ENCODE data around the gene ASTN2.

ASTN2 gene

DNA sequence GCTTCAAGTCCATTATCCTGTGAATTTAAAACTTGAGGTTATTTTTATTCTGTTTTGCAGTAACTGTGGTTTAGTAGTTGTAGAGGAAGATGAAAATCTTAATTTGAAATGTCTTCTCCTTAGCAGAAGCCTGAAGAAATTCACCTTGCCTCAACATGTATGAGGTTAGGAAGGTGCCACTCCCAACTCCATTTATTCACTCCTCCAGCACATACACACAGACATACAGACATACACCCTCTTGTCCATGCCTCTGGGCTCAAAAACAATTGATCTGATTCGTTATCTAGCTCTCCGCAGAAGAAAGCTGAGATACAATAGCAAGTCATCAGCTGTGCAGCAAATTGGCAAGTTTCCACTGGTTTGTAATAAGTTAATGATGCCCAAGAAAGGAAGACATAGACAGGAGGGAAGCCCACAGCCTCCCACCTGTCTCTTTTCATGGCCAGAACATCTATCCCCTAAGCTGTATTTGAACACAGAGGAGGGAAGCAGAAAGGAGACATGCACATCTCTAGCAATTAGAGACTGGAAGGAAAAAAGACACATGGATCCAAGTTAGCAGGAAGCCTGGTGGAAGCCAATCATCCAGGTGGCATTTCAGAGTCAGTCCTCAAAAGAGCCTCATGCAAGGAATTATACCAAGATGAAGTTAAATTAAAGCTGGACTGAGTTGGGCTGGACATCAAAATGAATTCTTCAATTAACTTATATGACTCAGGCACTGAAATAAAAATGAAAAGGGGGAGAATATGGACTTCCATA is 257.9 kb downstream of the ASTN2 start:
- DNase-seq: no peak

DNA sequence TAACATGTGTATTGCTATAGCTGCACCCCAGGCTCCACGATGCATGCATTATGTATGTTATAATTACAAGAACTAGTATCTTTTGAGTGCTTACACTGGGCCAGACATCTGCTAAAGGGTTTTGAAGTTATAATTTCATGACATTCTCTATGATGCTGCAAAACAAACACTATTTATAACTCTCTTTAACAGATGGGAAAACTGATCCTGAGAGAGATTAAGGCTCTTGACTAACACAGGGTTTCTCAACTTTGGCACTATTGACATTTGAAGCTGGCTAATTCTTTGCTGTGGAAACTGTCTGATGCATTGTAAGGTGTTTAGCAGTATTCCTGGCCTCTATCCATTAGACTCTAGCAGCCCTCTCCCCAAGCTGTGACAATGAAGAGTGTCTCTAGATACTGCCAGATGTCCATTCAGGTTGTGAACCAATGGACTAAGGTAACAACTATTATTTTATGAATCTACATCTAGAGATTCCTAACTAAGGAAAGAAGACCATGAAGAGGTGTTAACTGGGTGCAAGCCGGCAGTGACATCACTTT is 258.6 kb downstream of the ASTN2 start:
- no peak for DNase-seq

- DNase-seq: no peak
Measured at GRCh38 chr9:117153021-117153420, 261.8 kb downstream of the ASTN2 start.

DNA sequence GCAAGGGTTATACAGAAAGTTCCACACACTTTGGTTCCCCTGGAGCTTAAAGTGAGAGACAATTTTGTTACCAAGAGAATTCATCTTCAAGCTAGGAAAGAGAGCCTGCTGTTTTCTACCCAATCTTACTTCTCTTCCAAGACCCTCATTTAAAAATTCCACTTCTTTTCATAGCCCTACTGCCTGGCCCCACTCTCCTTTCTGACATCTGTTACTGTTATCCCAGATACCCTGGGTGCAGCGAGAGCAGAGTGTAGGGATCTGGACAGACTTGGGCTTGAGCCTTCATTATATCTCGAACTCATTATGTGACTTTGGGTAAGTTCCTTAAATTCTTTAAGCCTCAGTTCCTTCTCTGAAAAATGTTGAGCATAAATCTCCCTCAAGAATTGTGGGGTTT is 263.1 kb downstream of the ASTN2 start:
- DNase-seq: no peak

DNA sequence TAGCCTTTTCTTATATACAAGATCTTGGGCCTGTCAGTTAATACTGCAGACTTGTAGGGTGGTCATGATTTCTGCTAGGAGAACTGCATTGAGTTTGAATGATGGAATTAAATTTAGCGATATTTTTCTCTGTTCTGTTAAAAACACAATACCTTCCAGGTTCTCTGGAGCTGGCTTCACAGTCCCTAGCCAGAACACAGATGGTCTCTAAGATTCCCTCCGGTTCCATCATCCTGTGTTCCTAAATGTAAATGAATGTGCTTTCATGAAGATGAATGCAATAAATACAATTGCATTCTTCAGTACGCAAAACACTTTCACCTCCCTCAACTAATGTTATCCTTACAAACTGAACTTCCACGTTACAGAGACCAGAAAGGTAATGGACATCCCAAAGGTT is 264.9 kb downstream of the ASTN2 start:
- DNase-seq: no peak

- no peak for DNase-seq
Measured at GRCh38 chr9:117145811-117146490, 268.9 kb downstream of the ASTN2 start.

GRCh38 chr9:117145081-117145480 is 269.8 kb downstream of the ASTN2 start:
- DNase-seq: no peak

- no peak for DNase-seq
Measured at GRCh38 chr9:117138231-117138630, 276.6 kb downstream of the ASTN2 start.

GRCh38 chr9:117136461-117136860 is 278.4 kb downstream of the ASTN2 start:
- DNase-seq: no peak

GRCh38 chr9:117135501-117136098 is 279.3 kb downstream of the ASTN2 start:
- no peak for DNase-seq

DNA sequence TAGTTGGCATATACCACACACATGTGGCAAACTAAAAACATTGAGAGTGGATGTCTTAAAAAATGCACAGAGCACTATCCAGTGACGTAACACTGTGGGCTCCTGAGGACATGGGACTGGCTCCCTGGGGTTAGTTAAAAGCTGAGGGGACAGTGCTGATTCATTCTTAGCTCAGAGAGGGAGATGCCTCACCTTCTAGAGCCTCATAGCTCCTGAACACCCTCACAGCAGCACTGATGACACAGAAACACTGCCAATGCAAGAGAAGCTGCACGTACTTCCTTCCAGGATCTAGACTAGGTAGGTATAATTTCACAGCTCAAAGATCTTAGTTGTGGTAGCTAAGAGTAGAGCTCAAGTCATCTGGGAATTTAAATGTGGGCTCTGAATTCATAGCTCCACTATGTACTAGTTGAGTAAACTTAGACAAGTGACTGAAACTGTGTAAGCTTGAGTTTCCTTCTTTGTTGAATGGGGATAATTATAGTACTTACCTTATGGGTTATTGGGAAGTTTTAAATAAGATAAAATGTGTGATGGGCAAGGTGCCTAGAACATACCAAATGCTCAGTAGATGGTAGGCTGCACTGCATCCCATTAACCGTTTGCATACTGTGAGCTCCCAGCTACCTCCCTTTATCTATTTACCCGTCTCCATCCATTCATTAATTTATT is 279.9 kb downstream of the ASTN2 start:
- DNase-seq: no peak

DNA sequence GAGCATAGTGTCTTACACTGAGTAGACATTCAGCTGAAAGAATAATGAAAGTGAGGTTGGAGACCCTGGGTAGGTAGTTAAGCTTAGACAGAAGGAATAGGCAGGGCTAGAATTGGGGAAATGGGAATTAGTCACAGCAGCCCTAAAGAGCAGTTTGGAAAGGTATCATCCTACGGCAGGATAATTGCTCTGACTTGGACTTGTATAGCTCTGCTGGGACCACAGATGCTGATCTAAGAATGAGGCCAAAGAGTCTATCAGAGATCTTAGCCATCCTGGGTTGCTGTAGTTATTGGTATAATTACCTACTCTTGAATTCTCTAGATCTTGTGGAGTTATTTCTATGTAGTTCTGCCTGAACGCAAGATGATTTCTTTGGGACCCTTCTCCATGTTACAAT is 288.0 kb downstream of the ASTN2 start:
- no peak for DNase-seq

- DNase-seq: no peak
Measured at GRCh38 chr9:117125531-117125930, 289.3 kb downstream of the ASTN2 start.

DNA sequence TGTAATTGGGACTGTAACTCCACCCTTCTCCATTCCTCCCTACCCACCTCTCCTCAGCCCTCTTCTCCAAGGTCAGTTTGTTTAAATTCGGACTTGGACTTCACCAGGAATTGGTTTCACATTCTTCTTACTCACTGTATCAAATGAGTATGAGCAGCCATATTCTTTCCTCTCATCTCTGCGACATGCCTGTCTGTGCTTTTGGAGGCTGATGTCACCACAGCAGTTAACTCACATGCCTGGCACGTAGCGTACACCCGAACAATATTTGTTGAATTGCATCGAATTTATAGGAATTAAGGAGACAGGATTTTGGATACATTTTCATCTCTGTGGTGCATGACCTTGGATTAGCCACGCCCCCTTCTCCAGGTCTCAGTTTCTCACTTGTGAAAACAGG is 291.1 kb downstream of the ASTN2 start:
- no peak for DNase-seq

- DNase-seq: no peak
Measured at GRCh38 chr9:117122953-117123352, 291.9 kb downstream of the ASTN2 start.

DNA sequence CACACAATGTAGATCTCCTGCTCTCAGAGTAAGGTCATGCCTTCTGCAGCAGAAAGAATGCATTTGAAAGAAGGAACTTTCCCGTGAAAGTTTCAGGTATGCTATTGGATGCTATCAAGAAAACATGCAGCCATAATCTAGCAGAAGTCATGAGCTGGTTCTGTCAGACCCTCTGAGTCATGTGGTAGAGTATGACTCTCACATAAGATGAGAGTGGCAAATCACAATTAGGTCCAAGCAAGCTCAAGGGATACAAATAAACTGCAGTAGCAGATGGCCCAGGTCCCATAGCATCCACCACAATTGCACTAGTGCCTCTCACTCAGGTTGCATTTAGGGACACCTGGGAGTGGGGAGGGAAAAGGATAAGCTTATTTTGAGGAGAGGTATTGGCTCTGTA is 292.8 kb downstream of the ASTN2 start:
- DNase-seq: no peak

- peak; percentile 21 for DNase-seq
Measured at GRCh38 chr9:117121316-117121715, 293.5 kb downstream of the ASTN2 start.

GRCh38 chr9:117120061-117120460 is 294.8 kb downstream of the ASTN2 start:
- no peak for DNase-seq

GRCh38 chr9:117116084-117116483 is 298.8 kb downstream of the ASTN2 start:
- DNase-seq: no peak

- no peak for DNase-seq
Measured at GRCh38 chr9:117114768-117115167, 300.1 kb downstream of the ASTN2 start.

DNA sequence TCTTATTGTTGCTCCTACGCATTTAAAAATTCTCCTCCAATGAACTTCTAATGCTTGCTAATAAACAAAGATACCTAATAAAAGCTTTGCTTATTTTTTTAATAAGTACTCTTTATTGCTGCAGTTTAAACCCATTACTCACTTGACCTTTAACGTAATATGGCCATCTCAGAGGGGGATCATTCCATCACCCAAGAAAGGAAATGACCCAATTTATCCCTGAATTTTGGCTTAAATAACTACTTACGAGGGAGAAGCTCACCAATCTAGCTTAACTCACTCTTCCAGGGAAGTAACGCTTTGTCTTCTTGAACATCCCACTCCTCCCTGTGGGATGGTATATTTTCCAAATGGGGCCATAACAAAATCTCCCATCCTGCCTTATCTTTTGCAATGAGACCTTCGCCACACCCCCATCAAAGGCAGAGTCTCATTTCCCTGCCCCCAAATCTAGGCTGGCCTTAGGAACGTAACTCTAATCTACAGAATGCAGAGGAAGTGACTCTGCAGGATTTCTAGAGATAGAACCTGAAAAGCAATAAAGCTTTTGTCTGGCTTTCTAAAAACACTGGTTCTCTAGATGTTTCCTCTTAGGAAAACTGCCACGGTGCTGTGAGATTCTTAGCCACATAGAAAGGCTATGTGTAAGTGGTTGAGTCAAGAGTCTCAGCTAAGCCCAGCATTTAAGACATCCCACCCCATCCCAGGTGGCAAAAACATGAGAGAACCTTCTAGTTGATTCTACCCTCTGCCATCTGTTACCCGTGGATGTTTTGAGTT is 310.0 kb downstream of the ASTN2 start:
- DNase-seq: no peak

GRCh38 chr9:117104206-117104605 is 310.7 kb downstream of the ASTN2 start:
- no peak for DNase-seq

Data from NCI-H1092 (cell line).